ENCODE data around the gene MAP3K2.

MAP3K2 gene

DNA sequence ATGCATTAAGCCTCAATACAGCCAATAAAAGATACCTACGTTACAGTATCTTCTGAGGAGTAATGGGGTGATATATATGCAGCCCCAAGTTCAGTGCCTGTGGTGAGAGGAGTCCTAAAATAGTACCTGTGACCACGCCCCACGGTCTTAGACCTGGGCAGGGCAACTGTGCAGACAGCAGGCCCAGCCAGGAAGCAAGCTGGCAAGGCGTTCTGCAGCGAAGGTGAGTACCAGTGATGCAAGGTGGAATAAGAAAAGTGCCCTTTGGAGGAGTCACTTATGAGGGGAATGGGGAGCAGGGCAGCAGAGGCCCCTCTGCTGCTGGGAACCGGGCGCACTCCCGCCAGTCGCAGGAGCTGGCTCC lies 12.7 kb upstream of the MAP3K2 start:
- Histone ChIP-seq H3K4me1 (ENCODE audit: control insufficient read depth, low read length) (peaks cover 15% of the 10 kb centered on the region), H3K27ac (ENCODE audit: low read depth, low read length) (no peak overlapping the region)
- TF ChIP-seq EZH2phosphoT487 (IDR thresholded peaks at IDR 0.05; ENCODE audit: borderline replicate concordance, low read length) = no peak
- TF ChIP-seq, protein P1, sequence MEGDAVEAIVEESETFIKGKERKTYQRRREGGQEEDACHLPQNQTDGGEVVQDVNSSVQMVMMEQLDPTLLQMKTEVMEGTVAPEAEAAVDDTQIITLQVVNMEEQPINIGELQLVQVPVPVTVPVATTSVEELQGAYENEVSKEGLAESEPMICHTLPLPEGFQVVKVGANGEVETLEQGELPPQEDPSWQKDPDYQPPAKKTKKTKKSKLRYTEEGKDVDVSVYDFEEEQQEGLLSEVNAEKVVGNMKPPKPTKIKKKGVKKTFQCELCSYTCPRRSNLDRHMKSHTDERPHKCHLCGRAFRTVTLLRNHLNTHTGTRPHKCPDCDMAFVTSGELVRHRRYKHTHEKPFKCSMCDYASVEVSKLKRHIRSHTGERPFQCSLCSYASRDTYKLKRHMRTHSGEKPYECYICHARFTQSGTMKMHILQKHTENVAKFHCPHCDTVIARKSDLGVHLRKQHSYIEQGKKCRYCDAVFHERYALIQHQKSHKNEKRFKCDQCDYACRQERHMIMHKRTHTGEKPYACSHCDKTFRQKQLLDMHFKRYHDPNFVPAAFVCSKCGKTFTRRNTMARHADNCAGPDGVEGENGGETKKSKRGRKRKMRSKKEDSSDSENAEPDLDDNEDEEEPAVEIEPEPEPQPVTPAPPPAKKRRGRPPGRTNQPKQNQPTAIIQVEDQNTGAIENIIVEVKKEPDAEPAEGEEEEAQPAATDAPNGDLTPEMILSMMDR (IDR thresholded peaks at IDR 0.05; ENCODE audit: low read depth, low read length, poor library complexity, severe bottlenecking) = no peak

DNA sequence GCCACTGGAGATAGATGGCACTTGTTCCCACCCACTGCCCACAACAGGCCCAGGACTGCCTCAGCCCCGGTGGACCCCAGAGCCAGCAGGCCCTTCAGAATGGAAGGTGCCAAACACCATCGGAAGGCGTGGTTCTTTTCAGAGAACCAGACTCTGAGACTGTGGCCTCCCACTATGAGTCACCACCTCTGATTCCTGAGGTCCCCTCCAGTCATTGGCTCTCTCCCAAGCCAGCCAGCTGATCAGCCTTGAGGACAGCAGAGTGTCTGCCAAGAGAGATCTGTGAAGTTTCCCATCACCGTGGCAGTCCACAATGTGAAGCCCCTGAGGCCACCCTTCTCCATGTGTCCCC lies 10.4 kb upstream of the MAP3K2 start:
- no peaks in the 10 kb centered on the region for H3K79me2 ChIP-seq (ENCODE audit: control insufficient read depth, low read length)
- no peaks in the 10 kb centered on the region for H3K36me3 ChIP-seq (ENCODE audit: control insufficient read depth, low read length)
- no peaks in the 10 kb centered on the region for H4K20me1 ChIP-seq (ENCODE audit: control insufficient read depth, insufficient read depth, low read depth, low read length)
- H3K4me3 ChIP-seq (ENCODE audit: low read length) = no peak overlapping the region
- H3K27me3 ChIP-seq (ENCODE audit: control insufficient read depth, low read length) = no peaks in the 10 kb centered on the region
- H3K27ac ChIP-seq (ENCODE audit: low read depth, low read length) = no peak overlapping the region
- no peaks in the 10 kb centered on the region for H3F3A ChIP-seq (ENCODE audit: control insufficient read depth, insufficient read depth)
- peaks cover 4% of the 10 kb centered on the region; the same call in 1 of the 2 replicates for H3K4me1 ChIP-seq (ENCODE audit: control insufficient read depth, low read length)
- H3K9me3 ChIP-seq (ENCODE audit: control insufficient read depth, insufficient read depth, low read length) = no peaks in the 10 kb centered on the region
- no peak overlapping the region for H3K4me2 ChIP-seq (ENCODE audit: low read length)
- no peaks in the 10 kb centered on the region for H3K9me2 ChIP-seq (replicated peaks; ENCODE audit: control insufficient read depth, low read length)
- no peak for TF ChIP-seq EZH2phosphoT487 (IDR thresholded peaks at IDR 0.05; ENCODE audit: borderline replicate concordance, low read length)

More for the DNA sequence above, 12.7 kb upstream of the MAP3K2 start:
- Histone ChIP-seq H4K20me1 (ENCODE audit: control insufficient read depth, insufficient read depth, low read depth, low read length) (no peaks in the 10 kb centered on the region), H3F3A (ENCODE audit: control insufficient read depth, insufficient read depth) (no peaks in the 10 kb centered on the region), H3K9me2 (replicated peaks; ENCODE audit: control insufficient read depth, low read length) (no peaks in the 10 kb centered on the region), H3K4me3 (ENCODE audit: low read length) (no peak overlapping the region), H3K27me3 (ENCODE audit: control insufficient read depth, low read length) (0 out of 2 replicates have a peak, but pooled peaks cover 3% of the 10 kb centered on the region), H3K9me3 (ENCODE audit: control insufficient read depth, insufficient read depth, low read length) (no peaks in the 10 kb centered on the region), H3K36me3 (ENCODE audit: control insufficient read depth, low read length) (no peaks in the 10 kb centered on the region), H3K79me2 (ENCODE audit: control insufficient read depth, low read length) (no peaks in the 10 kb centered on the region), H3K4me2 (ENCODE audit: low read length) (no peak overlapping the region)

DNA sequence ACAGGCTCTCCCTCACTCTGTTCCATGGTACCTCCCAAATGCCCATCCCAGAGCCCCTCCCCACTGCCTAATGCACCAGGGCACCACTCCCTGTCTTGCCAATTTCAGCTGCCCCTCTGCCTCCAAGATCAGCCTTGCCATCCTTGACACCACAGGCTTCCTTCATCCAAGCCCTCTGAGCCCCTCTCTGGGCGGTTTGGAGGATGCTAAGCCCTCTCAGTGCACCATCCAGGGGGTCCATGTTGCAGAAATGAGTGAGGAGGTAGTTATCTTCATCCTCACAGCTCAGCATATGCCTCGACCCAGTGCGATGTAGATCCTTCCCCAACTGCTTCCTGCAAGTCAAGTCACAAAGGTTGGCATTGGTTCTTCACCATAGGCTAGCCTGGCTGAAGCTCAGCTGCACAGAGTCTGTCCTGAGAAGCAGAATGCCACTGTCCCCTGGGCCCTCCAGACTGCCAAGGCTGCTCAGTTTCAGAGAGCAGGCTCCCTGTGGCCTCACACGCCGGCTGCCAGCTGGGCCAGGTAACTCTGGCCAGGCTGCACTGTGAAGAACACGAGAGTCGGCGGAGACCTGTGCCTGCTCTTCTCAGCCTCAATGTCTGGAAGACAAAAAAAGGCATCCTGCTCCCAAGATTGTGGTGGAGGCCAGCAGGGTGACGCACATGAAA lies 9.9 kb upstream of the MAP3K2 start:
- H3K4me1 ChIP-seq (ENCODE audit: control insufficient read depth, low read length) = peaks cover 9% of the 10 kb centered on the region
- H3F3A ChIP-seq (ENCODE audit: control insufficient read depth, insufficient read depth) = no peaks in the 10 kb centered on the region
- no peak overlapping the region for H3K4me3 ChIP-seq (ENCODE audit: low read length)
- H3K79me2 ChIP-seq (ENCODE audit: control insufficient read depth, low read length) = no peaks in the 10 kb centered on the region
- TF ChIP-seq EZH2phosphoT487 (IDR thresholded peaks at IDR 0.05; ENCODE audit: borderline replicate concordance, low read length) = no peak
- TF ChIP-seq, protein P1 (IDR thresholded peaks at IDR 0.05; ENCODE audit: low read depth, low read length, poor library complexity, severe bottlenecking) = no peak
- no peaks in the 10 kb centered on the region for H3K36me3 ChIP-seq (ENCODE audit: control insufficient read depth, low read length)
- H3K4me2 ChIP-seq (ENCODE audit: low read length) = no peak overlapping the region
- H3K9me2 ChIP-seq (replicated peaks; ENCODE audit: control insufficient read depth, low read length) = no peaks in the 10 kb centered on the region
- H3K27me3 ChIP-seq (ENCODE audit: control insufficient read depth, low read length) = no peaks in the 10 kb centered on the region
- H3K9me3 ChIP-seq (ENCODE audit: control insufficient read depth, insufficient read depth, low read length) = no peaks in the 10 kb centered on the region
- H3K27ac ChIP-seq (ENCODE audit: low read depth, low read length) = no peak overlapping the region
- no peaks in the 10 kb centered on the region for H4K20me1 ChIP-seq (ENCODE audit: control insufficient read depth, insufficient read depth, low read depth, low read length)

DNA sequence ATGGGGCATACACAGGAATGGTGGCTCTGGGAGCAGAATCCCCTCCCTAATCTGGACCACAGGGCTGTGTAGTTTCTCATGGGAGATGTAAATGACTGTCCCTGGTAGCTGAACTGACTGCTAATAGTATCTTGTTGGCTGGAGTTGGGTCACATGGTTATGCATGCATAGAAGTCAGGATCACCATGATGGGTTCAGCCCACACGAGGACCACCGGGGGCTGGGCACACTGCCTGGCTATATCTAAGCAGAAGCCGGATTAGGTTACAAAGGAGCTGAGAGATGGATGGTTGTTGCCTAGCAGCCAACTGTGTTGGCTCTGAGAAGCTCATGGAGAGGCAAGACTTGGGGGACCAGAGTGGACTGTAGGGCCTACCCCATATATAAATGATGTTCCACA lies 6.7 kb upstream of the MAP3K2 start:
- Histone ChIP-seq H3K27ac (ENCODE audit: low read depth, low read length) (no peak overlapping the region), H3K27me3 (ENCODE audit: control insufficient read depth, low read length) (no peaks in the 10 kb centered on the region), H3K4me3 (ENCODE audit: low read length) (no peak overlapping the region), H3F3A (ENCODE audit: control insufficient read depth, insufficient read depth) (peaks cover 6% of the 10 kb centered on the region), H3K9me3 (ENCODE audit: control insufficient read depth, insufficient read depth, low read length) (no peaks in the 10 kb centered on the region), H4K20me1 (ENCODE audit: control insufficient read depth, insufficient read depth, low read depth, low read length) (no peaks in the 10 kb centered on the region), H3K36me3 (ENCODE audit: control insufficient read depth, low read length) (peaks cover 3% of the 10 kb centered on the region; the same call in 1 of the 2 replicates), H3K4me1 (ENCODE audit: control insufficient read depth, low read length) (peaks cover 32% of the 10 kb centered on the region), H3K4me2 (ENCODE audit: low read length) (no peak overlapping the region), H3K79me2 (ENCODE audit: control insufficient read depth, low read length) (no peaks in the 10 kb centered on the region), H3K9me2 (replicated peaks; ENCODE audit: control insufficient read depth, low read length) (no peaks in the 10 kb centered on the region)
- TF ChIP-seq EZH2phosphoT487 (IDR thresholded peaks at IDR 0.05; ENCODE audit: borderline replicate concordance, low read length) = no peak
- TF ChIP-seq, protein P1 (IDR thresholded peaks at IDR 0.05; ENCODE audit: low read depth, low read length, poor library complexity, severe bottlenecking) = no peak
